ENCODE measurements around the gene NRXN3.

NRXN3 gene

GRCh38 chr14:79405512-79405910 lies 1235.3 kb downstream of the NRXN3 start:
- no peak for DNase-seq (ENCODE audit: low read depth)
- no peak overlapping the region for H3K4me3 ChIP-seq (ENCODE audit: low read depth, low read length)
- no peak for TF ChIP-seq CTCF (IDR thresholded peaks at IDR 0.05; ENCODE audit: low read depth, low read length, missing control alignments)

- TF ChIP-seq CTCF (IDR thresholded peaks at IDR 0.05; ENCODE audit: low read depth, low read length, missing control alignments): no peak
- DNase-seq (ENCODE audit: low read depth): no peak
- no peak overlapping the region for H3K4me3 ChIP-seq (ENCODE audit: low read depth, low read length)
Measured at GRCh38 chr14:79407572-79407971, 1237.4 kb downstream of the NRXN3 start.

GRCh38 chr14:79408696-79409095 lies 1238.5 kb downstream of the NRXN3 start:
- no peak for DNase-seq (ENCODE audit: low read depth)
- TF ChIP-seq CTCF (IDR thresholded peaks at IDR 0.05; ENCODE audit: low read depth, low read length, missing control alignments): no peak
- no peak overlapping the region for H3K4me3 ChIP-seq (ENCODE audit: low read depth, low read length)

- no peak for TF ChIP-seq CTCF (IDR thresholded peaks at IDR 0.05; ENCODE audit: low read depth, low read length, missing control alignments)
- DNase-seq (ENCODE audit: low read depth): no peak
- H3K4me3 ChIP-seq (ENCODE audit: low read depth, low read length): no peak overlapping the region
Measured at GRCh38 chr14:79411403-79412174, 1241.4 kb downstream of the NRXN3 start.

GRCh38 chr14:79412822-79413221 lies 1242.6 kb downstream of the NRXN3 start:
- TF ChIP-seq CTCF (IDR thresholded peaks at IDR 0.05; ENCODE audit: low read depth, low read length, missing control alignments): no peak
- no peak overlapping the region for H3K4me3 ChIP-seq (ENCODE audit: low read depth, low read length)
- no peak for DNase-seq (ENCODE audit: low read depth)

GRCh38 chr14:79413734-79414428 lies 1243.7 kb downstream of the NRXN3 start:
- no peak for DNase-seq (ENCODE audit: low read depth)
- no peak for TF ChIP-seq CTCF (IDR thresholded peaks at IDR 0.05; ENCODE audit: low read depth, low read length, missing control alignments)
- H3K4me3 ChIP-seq (ENCODE audit: low read depth, low read length): no peak overlapping the region
